GM12872 (cell line): ENCODE results near the gene C9orf78.

Source experiments
- TF ChIP-seq, protein P1 (sequence below): IDR thresholded peaks from 3 replicates; pipeline ENCODE4 v1.5.1; 2011; ENCODE audit warnings: low read depth, mild to moderate bottlenecking, low read length, moderate library complexity; ENCODE audit not compliant: insufficient read depth

C9orf78 gene

DNA sequence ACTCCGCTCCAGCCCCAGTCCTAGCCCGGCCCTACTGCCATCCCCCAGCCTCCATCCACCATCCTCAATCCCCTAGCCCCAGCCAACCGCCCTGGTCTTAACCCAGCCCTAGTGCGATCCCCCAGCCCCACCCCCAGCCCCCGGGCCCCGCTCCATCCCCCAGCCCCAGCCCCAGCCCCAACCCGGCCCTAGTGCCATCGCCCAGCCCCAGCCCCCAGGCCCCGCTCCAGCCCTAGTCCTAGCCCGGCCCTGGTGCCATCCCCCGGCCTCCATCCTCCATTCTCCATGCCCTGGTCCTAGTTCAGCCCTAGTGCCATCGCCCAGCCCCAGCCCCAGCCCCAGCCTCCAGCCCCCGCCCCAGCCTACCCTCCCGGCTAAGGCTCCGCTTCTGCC, 11.5 kb downstream of the C9orf78 start:
- TF ChIP-seq, protein P1, sequence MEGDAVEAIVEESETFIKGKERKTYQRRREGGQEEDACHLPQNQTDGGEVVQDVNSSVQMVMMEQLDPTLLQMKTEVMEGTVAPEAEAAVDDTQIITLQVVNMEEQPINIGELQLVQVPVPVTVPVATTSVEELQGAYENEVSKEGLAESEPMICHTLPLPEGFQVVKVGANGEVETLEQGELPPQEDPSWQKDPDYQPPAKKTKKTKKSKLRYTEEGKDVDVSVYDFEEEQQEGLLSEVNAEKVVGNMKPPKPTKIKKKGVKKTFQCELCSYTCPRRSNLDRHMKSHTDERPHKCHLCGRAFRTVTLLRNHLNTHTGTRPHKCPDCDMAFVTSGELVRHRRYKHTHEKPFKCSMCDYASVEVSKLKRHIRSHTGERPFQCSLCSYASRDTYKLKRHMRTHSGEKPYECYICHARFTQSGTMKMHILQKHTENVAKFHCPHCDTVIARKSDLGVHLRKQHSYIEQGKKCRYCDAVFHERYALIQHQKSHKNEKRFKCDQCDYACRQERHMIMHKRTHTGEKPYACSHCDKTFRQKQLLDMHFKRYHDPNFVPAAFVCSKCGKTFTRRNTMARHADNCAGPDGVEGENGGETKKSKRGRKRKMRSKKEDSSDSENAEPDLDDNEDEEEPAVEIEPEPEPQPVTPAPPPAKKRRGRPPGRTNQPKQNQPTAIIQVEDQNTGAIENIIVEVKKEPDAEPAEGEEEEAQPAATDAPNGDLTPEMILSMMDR: no peak

DNA sequence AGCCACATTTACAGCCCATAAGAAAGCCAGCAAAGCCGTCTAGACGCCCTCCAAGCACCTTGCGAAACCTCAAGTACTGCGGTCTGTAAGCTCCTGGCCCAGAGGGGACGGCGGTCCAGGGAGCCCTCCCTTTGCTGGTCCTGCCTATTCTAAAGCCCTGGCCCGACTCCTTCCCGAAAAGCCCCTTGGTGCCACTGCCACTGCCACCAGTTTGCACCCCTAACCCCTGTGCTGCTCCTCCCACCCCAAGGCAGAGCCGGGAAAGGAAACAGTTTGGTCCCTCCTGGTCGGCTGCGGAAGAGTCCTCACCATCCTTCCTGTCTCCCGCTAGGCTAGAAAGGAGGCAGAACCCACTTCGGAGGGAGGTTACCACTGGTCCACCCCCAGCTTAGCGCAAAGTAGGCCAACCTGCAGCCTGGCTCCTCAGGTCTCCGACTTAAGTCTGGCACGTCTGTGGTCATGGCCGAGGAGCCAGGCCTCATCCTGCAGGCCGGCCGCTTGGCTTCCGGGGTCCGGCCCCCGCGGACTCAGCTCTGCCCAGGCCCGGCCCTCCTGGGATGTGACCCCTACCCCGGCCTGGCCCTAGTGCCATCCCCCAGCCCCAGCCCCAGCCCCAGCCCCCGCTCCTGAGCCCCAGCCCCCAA, 12.1 kb downstream of the C9orf78 start:
- TF ChIP-seq, protein P1: no peak

DNA sequence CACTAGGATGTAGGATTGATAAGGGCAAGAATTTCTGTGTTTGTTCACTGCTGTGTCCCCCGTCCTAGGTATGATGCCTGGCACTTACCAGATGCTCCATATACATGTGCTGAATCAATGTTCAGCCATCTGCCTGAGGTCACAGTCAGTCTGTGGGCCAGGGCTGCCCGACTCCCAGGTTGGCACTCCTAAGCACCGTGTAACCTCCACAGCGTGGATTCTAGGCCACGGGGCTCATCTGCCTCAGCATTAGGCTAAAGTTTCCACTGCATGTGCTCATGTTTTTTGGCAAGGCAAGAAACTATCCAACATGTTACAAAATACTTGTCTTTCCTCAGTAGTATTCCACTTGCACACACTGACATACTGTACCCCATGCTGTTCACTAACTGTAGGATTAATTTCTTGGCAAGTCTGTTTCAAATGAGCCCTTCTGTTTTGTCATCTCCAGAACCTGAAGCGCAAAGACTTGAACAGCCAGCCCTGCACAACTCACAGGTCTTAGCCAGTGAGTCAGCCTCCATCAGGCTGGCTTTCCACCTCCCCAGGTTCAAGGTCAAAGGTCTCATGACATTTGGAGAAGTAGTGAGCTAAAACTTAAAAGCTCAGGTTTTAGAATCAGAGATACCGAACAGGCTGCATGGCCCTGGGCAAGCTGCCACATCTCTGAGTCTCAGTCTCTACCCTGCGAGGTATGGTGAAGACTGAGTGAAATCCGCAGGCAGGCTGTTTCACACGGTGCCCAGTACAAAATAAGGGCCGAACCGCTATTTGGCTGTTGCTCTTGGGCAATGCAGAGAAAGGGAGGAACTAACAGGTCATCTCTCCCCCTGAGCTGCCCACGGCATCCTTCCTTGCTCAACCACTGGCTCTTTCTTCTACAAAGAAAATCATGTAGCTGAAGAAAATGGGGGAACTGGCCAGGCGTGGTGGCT, 18.3 kb downstream of the C9orf78 start:
- TF ChIP-seq, protein P1: no peak

DNA sequence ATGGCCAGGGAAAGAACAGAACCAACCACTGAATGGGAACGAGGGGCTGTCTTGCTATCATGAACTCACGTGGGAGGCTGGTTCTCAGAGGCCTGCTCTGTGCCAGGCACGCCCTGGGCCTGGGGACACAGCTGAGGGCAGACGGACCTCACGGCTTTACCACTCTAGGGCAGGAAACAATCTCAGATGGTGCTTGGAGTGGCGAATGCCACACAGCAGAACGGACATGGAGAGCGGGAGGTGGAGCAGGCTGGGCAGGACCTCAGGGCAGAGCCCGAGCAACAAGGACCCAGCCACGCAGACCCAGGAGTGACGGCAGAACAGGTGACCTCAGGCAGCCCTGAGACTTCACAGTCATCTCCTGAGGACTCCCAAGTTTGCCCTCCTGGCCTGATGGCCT, 19.8 kb downstream of the C9orf78 start:
- TF ChIP-seq, protein P1: no peak

DNA sequence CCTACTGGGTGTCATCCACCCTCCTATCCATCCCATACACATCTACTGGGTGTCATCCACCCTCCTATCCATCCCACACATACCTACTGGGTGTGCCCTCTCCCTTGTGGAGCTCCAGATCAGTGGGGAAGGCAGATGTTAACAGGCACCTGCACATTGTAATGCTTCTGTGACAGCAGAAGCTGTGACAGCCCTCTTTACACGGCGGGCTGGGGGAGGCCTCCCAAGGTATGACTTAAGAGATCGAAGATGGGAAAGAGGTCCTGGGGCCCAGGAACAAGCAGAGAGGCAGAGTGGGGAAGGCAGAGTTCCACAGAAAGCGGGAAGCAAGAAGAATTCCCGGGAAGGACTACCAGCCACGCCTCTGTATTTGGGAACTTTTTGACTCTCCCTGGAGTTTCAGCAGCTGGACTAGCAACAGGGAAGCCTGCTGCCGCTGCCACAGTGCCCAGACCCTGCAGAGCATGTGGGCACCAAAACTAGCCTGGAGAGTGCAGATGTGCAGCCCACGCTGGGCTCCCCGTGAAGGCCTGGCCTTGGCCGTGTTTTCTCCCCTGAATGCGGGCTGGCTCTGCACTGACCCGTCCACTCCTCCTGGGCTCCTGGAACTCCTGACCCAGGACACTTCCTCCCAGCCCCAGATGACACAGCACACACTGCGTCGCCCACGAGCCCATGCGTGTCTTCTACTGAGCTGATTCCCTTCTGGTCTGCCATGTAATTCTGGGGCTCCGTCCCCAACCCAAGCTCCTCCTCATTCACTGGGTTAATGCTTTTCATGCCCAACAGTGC, 20.4 kb downstream of the C9orf78 start:
- TF ChIP-seq, protein P1: no peak

DNA sequence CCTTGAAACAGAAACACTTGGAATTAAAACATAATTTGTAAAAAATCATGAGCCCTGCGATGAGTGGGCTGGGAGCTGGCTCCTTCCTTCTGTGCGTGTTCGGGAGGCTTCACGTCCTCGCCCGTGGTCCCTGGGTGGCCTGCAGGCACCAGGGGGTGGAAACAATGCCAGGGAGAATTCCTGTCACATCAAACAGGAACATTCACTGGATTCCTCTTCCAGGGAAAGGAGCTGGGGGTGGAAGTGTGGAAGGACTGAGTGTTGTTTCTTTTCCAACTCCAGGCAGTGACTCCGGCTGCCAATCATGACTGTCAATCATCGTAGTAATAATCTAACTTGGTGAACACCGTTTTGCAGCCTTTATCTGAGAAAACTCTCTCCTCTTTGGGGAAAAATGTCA, 21.4 kb downstream of the C9orf78 start:
- TF ChIP-seq, protein P1: no peak

DNA sequence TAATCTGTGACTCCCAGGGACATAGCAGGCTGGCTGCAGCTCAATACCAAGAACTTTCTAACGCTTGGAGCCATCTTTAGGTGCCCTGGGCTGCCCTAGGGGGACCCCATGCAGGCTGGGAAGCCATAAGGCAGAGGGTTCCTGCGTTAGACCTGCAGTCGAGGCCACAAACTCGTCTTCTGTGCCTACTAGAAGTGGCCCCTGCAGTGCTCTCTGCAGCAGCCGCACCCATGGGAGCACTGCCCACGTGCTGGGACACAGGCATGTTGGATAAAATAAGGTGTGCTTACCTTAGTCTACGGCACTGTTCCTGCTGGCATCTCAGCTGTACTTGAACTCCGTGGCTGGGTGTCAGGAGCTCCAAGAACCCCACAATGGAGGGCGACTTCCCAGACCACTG, 22.7 kb downstream of the C9orf78 start:
- TF ChIP-seq, protein P1: no peak
